ENCODE measurements around the gene BNIP5. TPM values are rescaled to one million over a fixed set of nuclear protein-coding genes. Genes with fewer than 3 reads are reported as not detected.

The BNIP5 gene
- total and polyA plus RNA-seq, 2 donors from 2014 or later = 0.44 TPM; not detected in 1

GRCh38 chr6:36315921-36316320 is 20.8 kb downstream of the BNIP5 start:
- Histone ChIP-seq H3K27ac (ENCODE audit: low read depth in 2 of 2, low read length in 2 of 2) (no peak overlapping the region), H3K27me3 (ENCODE audit: control insufficient read depth, insufficient read depth, low read length) (no peaks in the 10 kb centered on the region), H3K9ac (ENCODE audit: low read length in 3 of 3) (no peak overlapping the region), H3K9me3 (ENCODE audit: control insufficient read depth in 2 of 3, insufficient read depth in 1 of 3, low read length in 3 of 3) (no peaks in the 10 kb centered on the region), H3K4me1 (ENCODE audit: control insufficient read depth in 2 of 3, insufficient read depth in 2 of 3, low read depth in 1 of 3, low read length in 3 of 3) (no peaks in the 10 kb centered on the region), H3K4me3 (ENCODE audit: low read length in 3 of 3) (no peak overlapping the region), H3K36me3 (ENCODE audit: control insufficient read depth in 2 of 3, insufficient read depth in 3 of 3, low read length in 3 of 3) (no peaks in the 10 kb centered on the region)
- no peak for FAIRE-seq
- intact Hi-C loops (cut with DNase I) = no loop called here
- TF ChIP-seq CTCF (IDR thresholded peaks at IDR 0.05; ENCODE audit: borderline replicate concordance, extremely low read depth, insufficient read depth) = no peak
- DNase-seq = no peak

- no peaks in the 10 kb centered on the region for H3K9me3 ChIP-seq (ENCODE audit: control insufficient read depth in 2 of 3, insufficient read depth in 1 of 3, low read length in 3 of 3)
- H3K4me1 ChIP-seq (ENCODE audit: control insufficient read depth in 2 of 3, insufficient read depth in 2 of 3, low read depth in 1 of 3, low read length in 3 of 3) = no peaks in the 10 kb centered on the region
- DNase-seq (no peak), FAIRE-seq (no peak)
- H3K36me3 ChIP-seq (ENCODE audit: control insufficient read depth in 2 of 3, insufficient read depth in 3 of 3, low read length in 3 of 3) = no peaks in the 10 kb centered on the region
- H3K9ac ChIP-seq (ENCODE audit: low read length in 3 of 3) = no peak overlapping the region
- H3K27me3 ChIP-seq (ENCODE audit: control insufficient read depth, insufficient read depth, low read length) = no peaks in the 10 kb centered on the region
- intact Hi-C loops (cut with DNase I) = no loop called here
- no peak overlapping the region for H3K27ac ChIP-seq (ENCODE audit: low read depth in 2 of 2, low read length in 2 of 2)
- no peak for TF ChIP-seq CTCF (IDR thresholded peaks at IDR 0.05; ENCODE audit: borderline replicate concordance, extremely low read depth, insufficient read depth)
- H3K4me3 ChIP-seq (ENCODE audit: low read length in 3 of 3) = no peak overlapping the region
Measured at GRCh38 chr6:36314221-36315014, 22.3 kb downstream of the BNIP5 start.

GRCh38 chr6:36313649-36313936 is 23.1 kb downstream of the BNIP5 start:
- Histone ChIP-seq H3K4me3 (ENCODE audit: low read length in 3 of 3) (no peak overlapping the region), H3K27me3 (ENCODE audit: control insufficient read depth, insufficient read depth, low read length) (no peaks in the 10 kb centered on the region), H3K9ac (ENCODE audit: low read length in 3 of 3) (no peak overlapping the region), H3K4me1 (ENCODE audit: control insufficient read depth in 2 of 3, insufficient read depth in 2 of 3, low read depth in 1 of 3, low read length in 3 of 3) (no peaks in the 10 kb centered on the region), H3K36me3 (ENCODE audit: control insufficient read depth in 2 of 3, insufficient read depth in 3 of 3, low read length in 3 of 3) (peaks cover 0 to 4% (median 0%) of the 10 kb centered on the region in 3 donors), H3K27ac (ENCODE audit: low read depth in 2 of 2, low read length in 2 of 2) (no peak overlapping the region), H3K9me3 (ENCODE audit: control insufficient read depth in 2 of 3, insufficient read depth in 1 of 3, low read length in 3 of 3) (no peaks in the 10 kb centered on the region)
- intact Hi-C loops (cut with DNase I) = no loop called here
- TF ChIP-seq CTCF (IDR thresholded peaks at IDR 0.05; ENCODE audit: borderline replicate concordance, extremely low read depth, insufficient read depth) = no peak
- DNase-seq (no peak), FAIRE-seq (no peak)

All from kidney (tissue), 14 donors.